NCI-H1048 (cell line): ENCODE results near the gene BOD1L1.

Experiments used
- DNase-seq: peaks from one replicate; lab custom pipeline; 2025; lab: John Stamatoyannopoulos, UW

The BOD1L1 gene

DNA sequence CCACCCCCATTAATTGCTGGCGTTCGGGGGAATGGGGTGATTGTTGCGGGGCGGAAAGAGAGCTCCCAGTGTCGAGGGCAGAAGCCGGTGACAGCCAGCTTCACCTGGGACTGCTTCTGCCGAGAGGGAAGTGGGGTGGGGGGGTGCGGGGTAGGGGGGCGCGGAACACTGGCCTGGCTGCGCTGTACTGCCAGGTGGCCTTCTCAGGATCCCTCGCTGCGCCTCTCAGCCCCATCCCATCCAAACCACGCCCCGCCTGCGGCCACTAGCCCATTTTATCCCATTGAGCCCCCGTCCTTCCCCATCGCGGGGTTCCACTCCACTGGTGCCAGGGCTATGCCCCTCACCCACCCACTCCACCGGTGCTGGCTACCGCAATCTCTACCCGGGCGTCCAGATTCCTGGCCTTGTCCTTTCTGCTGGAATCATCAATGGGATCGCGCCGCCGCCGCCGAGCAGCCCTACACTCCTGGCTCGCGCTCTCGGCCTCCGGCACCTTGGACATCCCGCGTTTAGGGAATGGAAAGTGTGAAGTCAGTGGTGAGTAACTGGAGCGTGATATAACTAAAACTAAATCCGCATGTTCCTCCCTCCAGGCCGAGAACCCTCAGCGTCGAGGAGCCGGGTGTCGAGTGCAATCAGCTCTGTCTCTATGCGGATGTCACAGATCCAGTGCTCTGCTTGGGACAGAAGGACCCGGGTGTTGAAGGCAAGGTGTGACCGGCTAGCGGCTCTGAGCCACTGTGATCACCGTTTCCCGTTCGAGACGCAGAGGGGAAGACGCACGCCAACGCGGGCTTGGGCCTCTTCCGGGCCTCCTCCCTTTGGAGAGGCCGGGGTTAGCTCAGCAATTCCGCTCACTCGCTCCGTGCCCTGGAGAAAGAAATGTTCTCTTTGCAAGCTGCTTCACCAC, 103.7 kb downstream of the BOD1L1 start:
- DNase-seq = no peak

DNA sequence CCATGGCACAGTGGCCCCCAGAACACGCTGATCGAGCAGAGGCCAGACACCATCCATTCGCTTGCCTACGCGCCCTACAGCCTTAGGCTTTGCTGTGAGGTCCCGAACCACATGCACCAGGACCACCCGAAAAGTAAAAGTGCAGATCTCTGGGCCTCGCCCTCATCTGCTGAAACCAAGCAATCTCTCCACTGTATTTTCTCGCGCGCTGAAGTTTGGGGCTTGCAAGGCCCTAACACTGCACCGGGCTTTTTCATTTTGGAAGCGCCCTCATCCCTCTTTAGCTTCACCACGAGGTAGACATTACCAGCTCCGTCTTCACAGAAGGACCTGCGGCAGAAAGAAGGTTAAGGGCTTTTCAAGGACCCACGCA, 104.4 kb downstream of the BOD1L1 start:
- DNase-seq = no peak

GRCh38 chr4:13522282-13523104, 105.0 kb downstream of the BOD1L1 start:
- no peak for DNase-seq

GRCh38 chr4:13521047-13521446, 106.5 kb downstream of the BOD1L1 start:
- no peak for DNase-seq
